ENCODE measurements around the gene CCDC91.
A peak's percentile ranks its signal among the peaks of the same experiment; 100 is the strongest.
"Not testable (repeated sequence)": the region's sequence is repeated elsewhere in the genome, so short reads cannot be mapped to it uniquely, and the experiment has no call there.

Gene CCDC91

GRCh38 chr12:28191051-28192048 lies 1.1 kb downstream of the CCDC91 start:
- DNase-seq (ENCODE audit: extremely low read depth, low read depth) = peak; percentile 17
- peak overlapping the region; percentile 57 for H3K4me3 ChIP-seq (replicated peaks; ENCODE audit: low read depth, low read length)
- TF ChIP-seq CTCF (IDR thresholded peaks at IDR 0.05; ENCODE audit: low read depth, low read length, missing control alignments) = no peak

GRCh38 chr12:28192125-28192524 lies 1.9 kb downstream of the CCDC91 start:
- TF ChIP-seq CTCF (IDR thresholded peaks at IDR 0.05; ENCODE audit: low read depth, low read length, missing control alignments) = no peak
- no peak overlapping the region for H3K4me3 ChIP-seq (replicated peaks; ENCODE audit: low read depth, low read length)
- DNase-seq (ENCODE audit: extremely low read depth, low read depth) = no peak

- H3K4me3 ChIP-seq (replicated peaks; ENCODE audit: low read depth, low read length); DNase-seq (ENCODE audit: extremely low read depth, low read depth): not testable (repeated sequence)
Measured at GRCh38 chr12:28194621-28195020, 4.4 kb downstream of the CCDC91 start.

GRCh38 chr12:28201136-28201535 lies 10.9 kb downstream of the CCDC91 start:
- not testable (repeated sequence) for DNase-seq (ENCODE audit: extremely low read depth, low read depth); H3K4me3 ChIP-seq (replicated peaks; ENCODE audit: low read depth, low read length)

GRCh38 chr12:28202374-28203130 lies 12.3 kb downstream of the CCDC91 start:
- no peak for DNase-seq (ENCODE audit: extremely low read depth, low read depth)
- no peak overlapping the region for H3K4me3 ChIP-seq (replicated peaks; ENCODE audit: low read depth, low read length)
- TF ChIP-seq CTCF (IDR thresholded peaks at IDR 0.05; ENCODE audit: low read depth, low read length, missing control alignments) = no peak

GRCh38 chr12:28209782-28210181 lies 19.5 kb downstream of the CCDC91 start:
- DNase-seq (ENCODE audit: extremely low read depth, low read depth) = no peak
- H3K4me3 ChIP-seq (replicated peaks; ENCODE audit: low read depth, low read length) = no peak overlapping the region
- TF ChIP-seq CTCF (IDR thresholded peaks at IDR 0.05; ENCODE audit: low read depth, low read length, missing control alignments) = no peak

- no peak for DNase-seq (ENCODE audit: extremely low read depth, low read depth)
- TF ChIP-seq CTCF (IDR thresholded peaks at IDR 0.05; ENCODE audit: low read depth, low read length, missing control alignments) = no peak
- no peak overlapping the region for H3K4me3 ChIP-seq (replicated peaks; ENCODE audit: low read depth, low read length)
Measured at GRCh38 chr12:28212182-28212581, 21.9 kb downstream of the CCDC91 start.
